Esophagus muscularis mucosa (tissue), 3 donors: ENCODE results near the gene TRMT61B.

ENCODE experiments used
- POLR2A ChIP-seq: fragments of 450-650 bp; IDR thresholded peaks from one replicate; pipeline ENCODE4 v1.6.1; 2017; ENCODE audit warnings: antibody characterized with exemption, moderate library complexity, mild to moderate bottlenecking, low read depth
- TF ChIP-seq, protein P1 (sequence below), 3 experiments: fragments of 200-600 bp in 2 of 3; fragments of 450-650 bp in 1 of 3; sonication (generic) in 2 of 3; IDR thresholded peaks; one replicate each; pipeline ENCODE4 v1.5.1; 2017 to 2019; ENCODE audit warnings: antibody characterized with exemption in 3 of 3, mild to moderate bottlenecking in 2 of 3, moderate library complexity in 1 of 3

DNA sequence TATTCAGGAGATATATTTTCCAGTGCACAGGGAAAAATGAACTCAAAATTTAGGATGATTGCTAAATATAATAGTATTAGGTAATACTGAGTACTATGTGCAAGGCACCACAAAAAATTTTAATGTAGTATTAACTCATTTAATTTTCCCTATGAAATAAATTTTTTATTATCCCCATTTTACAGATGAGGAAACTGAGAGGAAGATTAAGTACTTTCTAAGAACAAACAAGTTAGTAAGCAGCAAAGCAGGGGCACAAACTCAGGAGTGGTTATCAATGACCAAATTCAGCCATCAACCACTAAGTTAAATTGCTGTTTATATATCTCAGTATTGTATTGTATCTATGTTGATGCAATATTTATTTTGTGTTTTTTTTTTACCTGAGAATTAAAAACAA lies 45.2 kb downstream of the TRMT61B start:
- TF ChIP-seq, protein P1, sequence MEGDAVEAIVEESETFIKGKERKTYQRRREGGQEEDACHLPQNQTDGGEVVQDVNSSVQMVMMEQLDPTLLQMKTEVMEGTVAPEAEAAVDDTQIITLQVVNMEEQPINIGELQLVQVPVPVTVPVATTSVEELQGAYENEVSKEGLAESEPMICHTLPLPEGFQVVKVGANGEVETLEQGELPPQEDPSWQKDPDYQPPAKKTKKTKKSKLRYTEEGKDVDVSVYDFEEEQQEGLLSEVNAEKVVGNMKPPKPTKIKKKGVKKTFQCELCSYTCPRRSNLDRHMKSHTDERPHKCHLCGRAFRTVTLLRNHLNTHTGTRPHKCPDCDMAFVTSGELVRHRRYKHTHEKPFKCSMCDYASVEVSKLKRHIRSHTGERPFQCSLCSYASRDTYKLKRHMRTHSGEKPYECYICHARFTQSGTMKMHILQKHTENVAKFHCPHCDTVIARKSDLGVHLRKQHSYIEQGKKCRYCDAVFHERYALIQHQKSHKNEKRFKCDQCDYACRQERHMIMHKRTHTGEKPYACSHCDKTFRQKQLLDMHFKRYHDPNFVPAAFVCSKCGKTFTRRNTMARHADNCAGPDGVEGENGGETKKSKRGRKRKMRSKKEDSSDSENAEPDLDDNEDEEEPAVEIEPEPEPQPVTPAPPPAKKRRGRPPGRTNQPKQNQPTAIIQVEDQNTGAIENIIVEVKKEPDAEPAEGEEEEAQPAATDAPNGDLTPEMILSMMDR (IDR thresholded peaks at IDR 0.05), result no peak
- TF ChIP-seq POLR2A, result no peak
